HCT116 (cell line): Measurements from ENCODE around the gene MYO7A. TPM values are rescaled to one million over a fixed set of nuclear protein-coding genes. Genes with fewer than 3 reads are reported as not detected.

Experiments used
- ATAC-seq: fragments of 200-7000 bp; cut with Tn5 transposase; 2 replicates; pipeline ENCODE4 v1.9.1; 2020; ENCODE audit warnings: mild to moderate bottlenecking, moderate library complexity
- BruUV-seq: library from RNA; stranded (reverse); fragments of 400-500 nt; replicated peaks from 2 replicates; lab custom pipeline; 2021; lab: Mats Ljungman, UMichigan
- CTCF ChIA-PET: fragments of 300-600 bp; sonication (Branson Sonifier 250); formaldehyde crosslinking; loops from one replicate; lab custom pipeline; 2021; ENCODE audit warnings: antibody characterized with exemption; lab: Charles Lee
- POLR2A ChIA-PET: fragments of 300-600, 350-600 bp; sonication (Branson Sonifier 250); formaldehyde crosslinking; loops from one replicate; lab custom pipeline; 2021; ENCODE audit warnings: antibody characterized with exemption; lab: Charles Lee
- RAD21 ChIA-PET, 2 experiments: fragments of 300-600 bp; sonication (Branson Sonifier 250); formaldehyde crosslinking; loops; one replicate each; lab custom pipeline; 2023; ENCODE audit warnings: low total read pairs in 2 of 2; ENCODE audit not compliant: uncharacterized antibody in 2 of 2, unreplicated experiment in 2 of 2, low non-redundant PET in 1 of 2; lab: Charles Lee
- DNase-seq: peaks from one replicate; pipeline ENCODE4 v3.0.0-alpha.2; 2010; ENCODE audit warnings: low read depth, low spot score
- H2AFZ ChIP-seq: fragments of 200-600 bp; shearing (Covaris generic), sonication (generic); 2 replicates; pipeline ENCODE4 v1.6.1; 2017; ENCODE audit warnings: low read depth, mixed run types, mixed read lengths, antibody characterized with exemption, low read length; ENCODE audit not compliant: poor library complexity, severe bottlenecking
- H3K27ac ChIP-seq: 2 replicates; pipeline ENCODE4 v1.5.1; 2012; ENCODE audit warnings: low read depth, low read length
- H3K27me3 ChIP-seq: fragments of 200-600 bp; sonication (generic); 2 replicates; pipeline ENCODE4 v1.6.1; 2016; ENCODE audit warnings: mixed run types, low read length, mixed read lengths; ENCODE audit not compliant: insufficient read depth
- H3K36me3 ChIP-seq, 2 experiments: fragments of 200-500 bp in 1 of 2; fragments of 200-600 bp in 1 of 2; sonication (Bioruptor generic) in 1 of 2; sonication (generic) in 1 of 2; 2 replicates each; pipeline versions ENCODE4 v1.5.1 to v1.6.1; 2014 to 2016; ENCODE audit warnings: low read length in 2 of 2, inconsistent platforms in 1 of 2, mixed read lengths in 1 of 2, mixed run types in 1 of 2; ENCODE audit not compliant: insufficient read depth in 2 of 2, control insufficient read depth in 1 of 2
- H3K4me1 ChIP-seq, 2 experiments: fragments of 200-600 bp in 1 of 2; sonication (generic) in 1 of 2; 2 replicates each; pipeline versions ENCODE4 v1.5.1 to v1.6.1; 2012 to 2017; ENCODE audit warnings: low read length in 2 of 2, inconsistent platforms in 1 of 2, mild to moderate bottlenecking in 1 of 2, mixed read lengths in 1 of 2, mixed run types in 1 of 2, moderate library complexity in 1 of 2; ENCODE audit not compliant: insufficient read depth in 2 of 2, control insufficient read depth in 1 of 2
- H3K4me2 ChIP-seq: fragments of 200-600 bp; sonication (generic); 2 replicates; pipeline ENCODE4 v1.6.1; 2017; ENCODE audit warnings: mixed run types, low read length, mixed read lengths
- H3K4me3 ChIP-seq, 2 experiments: fragments of 200-600 bp in 1 of 2; sonication (generic) in 1 of 2; replicated peaks in 1 of 2; 2 replicates each; pipeline ENCODE4 v1.5.1; 2011 to 2016; ENCODE audit warnings: low read length in 2 of 2, control low read depth in 1 of 2, low read depth in 1 of 2, mild to moderate bottlenecking in 1 of 2, mixed read lengths in 1 of 2, mixed run types in 1 of 2
- H3K79me2 ChIP-seq: fragments of 200-600 bp; sonication (generic); 2 replicates; pipeline ENCODE4 v1.6.1; 2017; ENCODE audit warnings: mild to moderate bottlenecking, mixed run types, low read length, moderate library complexity, mixed read lengths; ENCODE audit not compliant: insufficient read depth
- H3K9ac ChIP-seq: fragments of 200-600 bp; sonication (generic); 2 replicates; pipeline ENCODE4 v1.6.1; 2016; ENCODE audit warnings: low read length, mixed read lengths
- H3K9me2 ChIP-seq: fragments of 200-600 bp; sonication (generic), shearing (Covaris generic); 2 replicates; pipeline ENCODE4 v1.6.1; 2017; ENCODE audit warnings: mixed run types, mild to moderate bottlenecking, moderate library complexity; ENCODE audit not compliant: insufficient read depth
- H3K9me3 ChIP-seq, 2 experiments: fragments of 200-500 bp in 1 of 2; fragments of 200-600 bp in 1 of 2; sonication (Bioruptor generic) in 1 of 2; sonication (generic) in 1 of 2; 2 replicates each; pipeline ENCODE4 v1.6.1; 2014 to 2017; ENCODE audit warnings: low read length in 2 of 2, mixed read lengths in 2 of 2, inconsistent platforms in 1 of 2, low read depth in 1 of 2, mild to moderate bottlenecking in 1 of 2, mixed run types in 1 of 2, moderate library complexity in 1 of 2; ENCODE audit not compliant: control insufficient read depth in 1 of 2, insufficient read depth in 1 of 2
- H4K20me1 ChIP-seq: fragments of 200-600 bp; sonication (generic), shearing (Covaris generic); 2 replicates; pipeline ENCODE4 v1.6.1; 2017; ENCODE audit warnings: mixed run types, mild to moderate bottlenecking, moderate library complexity; ENCODE audit not compliant: insufficient read depth
- ELF1 ChIP-seq: IDR thresholded peaks from 2 replicates; pipeline ENCODE4 v1.6.1; 2012; ENCODE audit warnings: low read depth, borderline replicate concordance
- EZH2phosphoT487 ChIP-seq: fragments of 200-600 bp; IDR thresholded peaks from 2 replicates; pipeline ENCODE4 v1.6.1; 2018; ENCODE audit warnings: antibody characterized with exemption, borderline replicate concordance
- FOSL1 ChIP-seq: IDR thresholded peaks from 2 replicates; pipeline ENCODE4 v1.6.1; 2012; ENCODE audit warnings: low read depth
- POLR2AphosphoS5 ChIP-seq: IDR thresholded peaks from 2 replicates; pipeline ENCODE4 v1.6.1; 2011; ENCODE audit warnings: mild to moderate bottlenecking, low read depth, low read length, moderate library complexity
- RAD21 ChIP-seq: IDR thresholded peaks from 2 replicates; pipeline ENCODE4 v1.6.1; 2012; ENCODE audit warnings: low read depth, mild to moderate bottlenecking
- TCF7L2 ChIP-seq: IDR thresholded peaks from 2 replicates; pipeline ENCODE4 v1.7.0; 2011; ENCODE audit warnings: borderline replicate concordance, inconsistent platforms; ENCODE audit not compliant: insufficient read depth, insufficient read length; ENCODE audit errors: extremely low read depth
- YY1 ChIP-seq: IDR thresholded peaks from 2 replicates; pipeline ENCODE4 v1.6.1; 2011; ENCODE audit warnings: low read length, low read depth, moderate library complexity, mild to moderate bottlenecking; ENCODE audit not compliant: insufficient replicate concordance; ENCODE audit errors: extremely low read depth
- ZFX ChIP-seq: fragments of 450-650 bp; IDR thresholded peaks from 2 replicates; pipeline ENCODE4 v1.6.1; 2017
- intact Hi-C: fragments of 100-400 bp; cut with micrococcal nuclease; formaldehyde crosslinking; loops from 2 replicates; pipeline ENCODE4 v1.10.0; 2022
- total RNA-seq: library from RNA; stranded (reverse); gene quantifications from one replicate; pipeline ENCODE4 v1.2.1, GENCODE V29; 2021; ENCODE audit not compliant: unreplicated experiment
- TF ChIP-seq, protein P1 (sequence below): IDR thresholded peaks from 2 replicates; pipeline ENCODE4 v1.6.1; 2012
- TF ChIP-seq, protein P2 (sequence below), 3 experiments: fragments of 200-600 bp in 1 of 3; sonication (generic) in 1 of 3; IDR thresholded peaks in 2 of 3; conservative IDR thresholded peaks in 1 of 3; 2 replicates each; pipeline ENCODE4 v1.5.1; 2012 to 2017; ENCODE audit warnings: low read depth in 2 of 3, low read length in 2 of 3, antibody characterized with exemption in 1 of 3, borderline replicate concordance in 1 of 3, control low read depth in 1 of 3, mild to moderate bottlenecking in 1 of 3, mixed read lengths in 1 of 3, mixed run types in 1 of 3, moderate library complexity in 1 of 3; ENCODE audit not compliant: insufficient read depth in 1 of 3

Gene MYO7A
- total RNA-seq, 1 experiment from 2014 or later, result 1.8 TPM

DNA sequence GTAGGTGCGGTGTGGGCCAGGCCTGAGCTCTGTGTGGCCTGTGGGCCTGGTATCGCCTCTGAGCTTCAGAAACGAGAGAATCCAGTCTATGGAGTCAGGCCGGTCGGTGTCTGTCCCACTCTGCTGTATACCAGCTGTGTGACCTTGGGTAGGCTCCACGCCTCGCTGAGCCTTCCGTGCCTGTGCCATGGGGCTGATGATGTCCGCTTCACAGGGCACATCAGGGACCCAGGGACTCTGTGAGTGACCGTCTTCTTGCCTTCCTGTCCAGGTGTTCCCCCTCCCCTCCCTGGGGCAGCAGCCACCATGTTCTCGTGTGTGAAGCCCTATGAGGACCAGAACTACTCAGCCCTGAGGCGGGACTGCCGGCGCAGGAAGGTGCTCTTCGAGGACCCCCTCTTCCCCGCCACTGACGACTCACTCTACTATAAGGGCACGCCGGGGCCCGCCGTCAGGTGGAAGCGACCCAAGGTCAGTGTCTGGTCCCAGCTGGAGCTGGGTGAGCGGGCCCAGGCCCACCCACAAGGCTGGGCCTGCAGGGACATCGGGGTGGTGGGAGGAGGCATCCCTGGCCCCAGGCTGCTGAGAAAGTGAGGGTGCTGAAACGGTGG is 43.4 kb upstream of the MYO7A start:
- Histone ChIP-seq H3K27ac (no peak overlapping the region), H4K20me1 (no peaks in the 10 kb centered on the region), H3K9ac (no peak overlapping the region), H3K4me2 (no peak overlapping the region), H2AFZ (no peak overlapping the region), H3K79me2 (no peaks in the 10 kb centered on the region), H3K9me3 (no peaks in the 10 kb centered on the region), H3K9me2 (no peaks in the 10 kb centered on the region), H3K36me3 (no peaks in the 10 kb centered on the region), H3K4me3 (no peak overlapping the region), H3K27me3 (no peaks in the 10 kb centered on the region), H3K4me1 (0 out of 4 replicates have a peak, but pooled peaks cover 0 to 2% of the 10 kb centered on the region in 2 experiments)
- CTCF ChIA-PET, result no interaction called here
- ATAC-seq, result no peak
- BruUV-seq, result no TSS peak
- POLR2A ChIA-PET, result no interaction called here
- TF ChIP-seq ZFX, result no peak
- TF ChIP-seq RAD21, result no peak
- TF ChIP-seq ELF1, result no peak
- TF ChIP-seq FOSL1, result no peak
- TF ChIP-seq POLR2AphosphoS5, result no peak
- TF ChIP-seq, protein P1, sequence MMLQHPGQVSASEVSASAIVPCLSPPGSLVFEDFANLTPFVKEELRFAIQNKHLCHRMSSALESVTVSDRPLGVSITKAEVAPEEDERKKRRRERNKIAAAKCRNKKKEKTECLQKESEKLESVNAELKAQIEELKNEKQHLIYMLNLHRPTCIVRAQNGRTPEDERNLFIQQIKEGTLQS, result no peak
- no peak for TF ChIP-seq YY1
- TF ChIP-seq EZH2phosphoT487, result no peak
- intact Hi-C loops, result no loop called here
- DNase-seq, result no peak
- RAD21 ChIA-PET, result no interaction called here

DNA sequence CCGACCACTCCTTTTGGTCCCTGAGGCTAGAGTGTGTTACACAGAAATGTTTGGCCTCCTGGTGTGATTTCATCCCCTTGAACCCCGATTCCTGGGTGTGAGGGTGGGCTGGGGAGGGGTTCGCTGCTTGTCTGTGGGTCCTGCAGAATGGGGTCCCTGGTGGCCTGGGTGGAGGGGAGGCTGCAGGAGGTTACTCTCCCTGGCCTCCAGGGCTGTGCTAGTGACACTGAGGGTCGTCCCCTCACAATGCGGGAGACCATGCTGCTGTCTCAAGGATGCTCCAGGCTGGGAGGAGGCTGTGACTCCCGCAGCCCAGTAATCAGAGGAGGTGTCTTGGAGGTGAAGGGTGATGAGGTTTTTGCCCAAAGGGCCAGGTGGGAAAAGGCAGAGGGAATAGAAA is 42.4 kb upstream of the MYO7A start:
- intact Hi-C loops, result no loop called here
- H2AFZ ChIP-seq, result no peak overlapping the region
- ChIA-PET RAD21 (no interaction called here), POLR2A (no interaction called here), CTCF (no interaction called here)
- H3K27ac ChIP-seq, result no peak overlapping the region
- no peak overlapping the region for H3K4me3 ChIP-seq
- BruUV-seq, result no TSS peak
- no peaks in the 10 kb centered on the region for H3K9me3 ChIP-seq
- H3K27me3 ChIP-seq, result no peaks in the 10 kb centered on the region
- no peak overlapping the region for H3K4me2 ChIP-seq
- TF ChIP-seq FOSL1 (no peak), TCF7L2 (no peak), RAD21 (no peak)
- TF ChIP-seq, protein P2, sequence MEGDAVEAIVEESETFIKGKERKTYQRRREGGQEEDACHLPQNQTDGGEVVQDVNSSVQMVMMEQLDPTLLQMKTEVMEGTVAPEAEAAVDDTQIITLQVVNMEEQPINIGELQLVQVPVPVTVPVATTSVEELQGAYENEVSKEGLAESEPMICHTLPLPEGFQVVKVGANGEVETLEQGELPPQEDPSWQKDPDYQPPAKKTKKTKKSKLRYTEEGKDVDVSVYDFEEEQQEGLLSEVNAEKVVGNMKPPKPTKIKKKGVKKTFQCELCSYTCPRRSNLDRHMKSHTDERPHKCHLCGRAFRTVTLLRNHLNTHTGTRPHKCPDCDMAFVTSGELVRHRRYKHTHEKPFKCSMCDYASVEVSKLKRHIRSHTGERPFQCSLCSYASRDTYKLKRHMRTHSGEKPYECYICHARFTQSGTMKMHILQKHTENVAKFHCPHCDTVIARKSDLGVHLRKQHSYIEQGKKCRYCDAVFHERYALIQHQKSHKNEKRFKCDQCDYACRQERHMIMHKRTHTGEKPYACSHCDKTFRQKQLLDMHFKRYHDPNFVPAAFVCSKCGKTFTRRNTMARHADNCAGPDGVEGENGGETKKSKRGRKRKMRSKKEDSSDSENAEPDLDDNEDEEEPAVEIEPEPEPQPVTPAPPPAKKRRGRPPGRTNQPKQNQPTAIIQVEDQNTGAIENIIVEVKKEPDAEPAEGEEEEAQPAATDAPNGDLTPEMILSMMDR (IDR thresholded peaks at IDR 0.05 in 2 of 3, conservative IDR thresholded peaks at IDR 0.05 in 1 of 3; ENCODE audit: borderline replicate concordance in 1 of 3, insufficient read depth in 1 of 3, low read depth in 2 of 3, low read length in 2 of 3), result no peak
- no peaks in the 10 kb centered on the region for H4K20me1 ChIP-seq
- no peak for ATAC-seq
- H3K9me2 ChIP-seq, result no peaks in the 10 kb centered on the region
- no peaks in the 10 kb centered on the region for H3K79me2 ChIP-seq
- H3K4me1 ChIP-seq, result peaks cover 2 to 3% of the 10 kb centered on the region in 2 experiments; a peak in 1 of 4 replicates
- H3K36me3 ChIP-seq, result no peaks in the 10 kb centered on the region
- no peak overlapping the region for H3K9ac ChIP-seq
- no peak for DNase-seq
